ENCODE measurements around the gene ZNF581.

Gene ZNF581

DNA sequence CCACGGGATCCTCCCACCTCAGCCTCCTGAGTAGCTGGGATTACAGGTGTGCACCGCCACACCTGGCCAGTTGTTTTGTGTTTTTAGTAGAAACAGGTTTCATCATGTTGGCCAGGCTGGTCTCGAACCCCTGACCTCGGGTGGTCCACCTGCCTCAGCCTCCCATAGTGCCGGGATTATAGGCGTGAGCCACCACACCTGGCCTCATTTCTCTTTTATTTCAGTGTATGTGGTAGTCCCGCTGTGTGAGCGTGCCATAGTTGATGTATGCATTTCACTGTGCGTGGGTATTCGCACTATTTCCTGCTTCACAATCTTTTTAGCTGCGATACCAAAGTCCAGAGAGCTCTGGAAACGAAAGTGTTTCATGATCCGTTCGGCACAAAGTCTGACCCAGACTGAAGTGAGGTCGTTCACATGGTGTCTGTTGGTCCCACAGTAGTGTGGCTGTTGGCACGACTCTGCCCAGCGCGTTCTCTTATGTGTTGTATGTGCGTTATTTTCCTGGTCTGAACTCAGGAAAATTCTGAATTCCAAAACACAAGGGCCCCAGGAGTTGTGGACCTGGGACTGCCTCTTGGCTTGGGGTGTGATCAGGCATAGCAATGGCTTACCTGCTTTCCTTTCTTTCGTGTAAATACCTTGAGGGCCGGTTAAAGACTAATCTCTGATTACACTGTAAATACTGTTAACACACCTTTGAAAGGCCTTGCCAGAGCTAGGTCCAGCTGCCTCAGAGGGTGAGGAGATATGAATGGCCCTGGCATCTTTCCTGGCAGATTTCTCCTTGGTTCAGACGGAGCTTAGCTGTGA is 40.2 kb downstream of the ZNF581 start:
- DNase-seq, result no peak

DNA sequence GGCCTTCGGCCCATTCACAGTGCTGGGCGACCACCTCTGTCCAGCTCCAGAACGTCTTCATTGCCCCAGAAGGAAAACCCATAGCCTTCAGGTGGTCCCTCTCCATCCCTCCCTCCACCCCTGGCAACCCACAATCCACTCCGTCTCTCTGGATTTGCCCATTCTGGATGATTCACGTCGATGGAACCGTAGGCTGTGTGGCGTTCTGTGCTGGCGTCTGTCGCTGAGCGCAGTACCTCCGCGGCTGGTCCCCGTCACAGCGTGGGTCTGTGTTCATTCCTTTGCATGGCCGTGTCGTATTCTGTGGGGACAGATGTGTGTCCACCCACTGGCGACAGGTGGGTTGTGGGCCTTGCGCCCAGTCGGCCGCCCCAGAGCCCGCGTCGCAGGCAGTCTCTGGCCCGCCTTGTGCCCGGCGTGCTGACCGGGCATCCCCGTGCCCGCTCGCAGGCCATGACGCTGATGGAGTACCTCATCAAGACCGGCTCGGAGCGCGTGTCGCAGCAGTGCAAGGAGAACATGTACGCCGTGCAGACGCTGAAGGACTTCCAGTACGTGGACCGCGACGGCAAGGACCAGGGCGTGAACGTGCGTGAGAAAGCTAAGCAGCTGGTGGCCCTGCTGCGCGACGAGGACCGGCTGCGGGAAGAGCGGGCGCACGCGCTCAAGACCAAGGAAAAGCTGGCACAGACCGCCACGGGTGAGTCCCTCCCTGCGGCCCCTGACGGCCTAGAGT is 41.7 kb downstream of the ZNF581 start:
- DNase-seq, result no peak

DNA sequence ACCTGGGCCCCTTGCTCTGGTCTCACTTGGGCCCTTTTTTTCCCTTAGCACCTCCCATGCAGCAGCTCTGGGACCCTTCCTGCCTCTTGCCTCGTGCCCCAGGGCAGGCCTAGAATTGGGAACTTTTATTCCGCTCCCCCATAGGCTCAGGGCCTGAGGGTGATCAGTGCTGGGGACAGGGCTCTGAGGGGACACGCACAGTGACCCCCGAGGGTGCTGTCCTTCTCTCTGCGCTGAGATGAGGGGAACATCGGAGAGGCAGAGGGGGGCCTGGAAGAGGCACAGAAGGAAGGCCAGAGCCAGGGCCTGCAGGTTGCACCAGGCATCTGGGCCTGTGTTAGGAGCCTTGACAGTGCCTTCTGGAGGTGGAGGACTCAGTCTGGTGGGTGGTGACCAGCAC is 42.3 kb downstream of the ZNF581 start:
- DNase-seq, result no peak

DNA sequence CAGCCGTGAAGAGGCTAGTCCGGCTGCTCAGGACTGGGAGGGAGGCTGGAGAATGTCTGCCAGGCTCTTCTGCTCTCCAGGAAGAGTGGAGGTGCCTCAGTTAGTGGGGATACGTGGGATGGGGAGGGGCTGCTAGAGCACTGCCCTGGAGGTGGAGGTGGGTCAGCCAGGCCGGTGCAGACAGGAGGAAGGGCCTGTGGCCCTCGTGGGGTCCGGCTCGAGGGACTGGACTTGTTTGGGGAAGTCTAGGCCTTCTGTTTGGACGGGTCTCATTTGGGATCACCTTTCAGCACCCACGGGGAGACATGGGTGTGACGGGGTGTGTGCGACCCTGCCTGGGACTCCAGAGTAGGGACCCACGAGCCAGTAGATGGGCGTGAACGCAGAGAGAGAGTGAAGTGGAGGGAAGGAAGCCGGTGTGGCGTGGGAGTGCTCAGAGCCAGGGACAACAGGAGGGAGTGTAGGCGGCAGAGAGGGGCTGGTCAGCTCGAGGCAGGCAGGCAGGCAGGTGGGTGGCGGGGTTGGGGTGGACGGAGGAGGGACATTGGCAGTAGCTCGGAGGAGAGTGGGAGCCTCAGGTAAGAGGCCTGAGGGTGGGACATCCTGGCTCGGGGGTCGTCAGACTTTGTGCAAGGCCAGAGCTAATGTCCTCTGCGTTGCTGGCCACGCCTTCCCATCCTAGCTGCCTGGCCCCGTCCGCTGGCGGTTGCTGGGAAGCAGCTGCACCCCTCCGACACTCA is 43.0 kb downstream of the ZNF581 start:
- no peak for DNase-seq

DNA sequence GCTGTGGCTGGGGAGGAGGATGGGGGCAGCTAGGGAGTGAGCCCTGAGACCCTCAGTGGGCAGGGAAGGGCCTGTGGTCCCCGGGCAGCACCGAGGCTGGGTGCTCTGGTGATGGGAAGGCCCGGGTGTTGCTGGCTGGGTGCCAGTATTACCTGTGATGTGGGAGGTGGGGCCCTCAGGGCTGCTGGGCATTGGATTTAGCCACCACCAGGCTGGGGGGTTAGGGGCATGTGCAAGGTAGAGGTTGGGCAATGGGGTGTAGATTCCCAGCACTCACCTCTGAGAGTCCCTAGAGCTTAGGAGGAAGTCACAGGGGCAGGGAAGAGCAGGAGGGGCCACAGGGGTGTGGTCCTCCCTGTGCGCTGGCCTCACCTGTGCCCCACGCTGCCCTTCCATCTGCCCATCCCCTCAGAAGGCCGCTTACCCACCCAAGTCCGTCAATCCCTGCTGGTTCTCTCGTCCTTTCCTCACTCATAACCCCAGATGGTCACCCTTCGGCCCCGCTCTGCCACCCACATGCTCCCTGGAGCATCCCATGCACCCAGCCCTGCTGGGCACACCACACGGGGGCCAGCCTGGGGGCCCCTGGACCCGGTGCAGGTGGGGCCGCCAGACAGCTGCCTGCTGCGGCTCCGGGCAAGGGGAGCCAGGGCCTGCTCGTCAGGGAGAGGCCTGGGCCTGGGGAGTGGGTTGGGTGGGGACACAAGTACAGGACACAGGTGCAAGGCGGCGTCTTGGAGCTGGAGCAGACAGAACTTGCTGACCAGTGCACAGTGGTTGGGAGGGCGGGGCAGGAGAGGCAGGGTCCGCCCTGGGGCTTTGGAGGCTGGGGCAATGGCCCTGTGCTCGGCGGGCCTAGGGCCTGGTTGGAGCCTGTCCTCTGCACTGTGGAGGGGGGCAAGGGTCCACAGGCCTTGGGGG is 44.1 kb downstream of the ZNF581 start:
- no peak for DNase-seq

DNA sequence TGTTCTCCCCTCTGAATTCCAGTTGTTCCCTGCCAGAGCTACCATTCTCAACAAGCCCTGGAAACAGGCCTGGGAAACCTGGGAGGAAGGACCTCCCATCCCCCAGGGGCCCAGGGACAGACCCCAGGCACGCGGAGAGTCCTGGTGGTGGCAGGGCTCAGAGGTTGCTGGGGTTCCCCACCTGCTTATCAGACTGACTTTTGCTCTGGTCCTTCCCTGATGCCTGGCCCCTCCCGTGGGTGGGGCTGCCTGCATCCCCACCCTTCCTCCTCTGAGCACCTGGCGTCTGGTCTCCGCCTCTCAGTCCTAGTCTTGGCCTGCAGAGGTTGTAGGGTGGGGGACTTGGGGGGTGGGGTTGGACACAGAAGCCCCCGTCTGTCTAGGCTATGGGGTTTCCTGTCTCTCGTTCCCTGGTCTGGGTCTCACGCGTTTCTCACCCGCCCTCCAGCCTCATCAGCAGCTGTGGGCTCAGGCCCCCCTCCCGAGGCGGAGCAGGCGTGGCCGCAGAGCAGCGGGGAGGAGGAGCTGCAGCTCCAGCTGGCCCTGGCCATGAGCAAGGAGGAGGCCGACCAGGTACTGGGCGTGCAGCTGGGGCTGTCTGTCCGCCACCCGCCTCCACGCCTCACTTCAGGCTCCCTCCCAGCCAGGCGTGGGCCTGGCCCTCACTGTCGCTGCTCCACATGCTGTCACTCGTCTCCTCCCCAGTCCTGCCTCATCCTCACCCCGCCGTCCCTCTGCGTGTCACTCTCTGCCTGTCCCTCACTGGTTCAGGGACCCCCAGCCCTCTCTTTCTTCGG is 45.2 kb downstream of the ZNF581 start:
- no peak for DNase-seq

DNA sequence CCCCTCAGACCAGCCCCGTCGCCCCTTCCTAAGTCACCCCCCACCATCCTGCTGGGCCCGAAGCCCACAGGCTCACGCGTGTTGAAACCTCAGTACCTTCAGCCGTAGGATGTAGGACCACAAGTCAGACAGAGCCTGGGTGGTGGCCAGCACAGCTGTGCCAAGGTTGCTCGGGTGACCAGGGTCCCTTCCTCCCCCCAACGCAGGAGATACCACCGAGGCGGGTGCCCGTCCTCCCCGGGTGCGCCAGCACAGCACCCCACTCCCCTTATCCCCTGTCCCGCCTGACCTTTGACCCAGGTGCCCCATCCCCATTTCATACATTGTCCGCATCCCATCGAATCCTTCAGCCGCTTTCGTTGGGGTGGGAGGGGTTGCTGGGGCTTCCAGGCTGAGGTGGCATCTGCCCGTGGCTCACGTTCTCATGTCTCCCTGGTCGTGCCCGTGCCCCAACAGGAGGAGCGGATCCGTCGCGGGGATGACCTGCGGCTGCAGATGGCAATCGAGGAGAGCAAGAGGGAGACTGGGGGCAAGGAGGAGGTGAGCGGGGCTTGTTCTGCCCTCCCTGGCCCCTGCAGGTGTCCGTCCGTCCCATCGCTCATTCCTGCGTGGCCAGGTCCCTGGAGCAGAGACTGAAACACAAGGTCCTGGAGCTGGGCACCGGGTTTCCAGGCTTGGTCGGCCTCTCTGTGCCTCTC is 46.1 kb downstream of the ZNF581 start:
- DNase-seq, result no peak

DNA sequence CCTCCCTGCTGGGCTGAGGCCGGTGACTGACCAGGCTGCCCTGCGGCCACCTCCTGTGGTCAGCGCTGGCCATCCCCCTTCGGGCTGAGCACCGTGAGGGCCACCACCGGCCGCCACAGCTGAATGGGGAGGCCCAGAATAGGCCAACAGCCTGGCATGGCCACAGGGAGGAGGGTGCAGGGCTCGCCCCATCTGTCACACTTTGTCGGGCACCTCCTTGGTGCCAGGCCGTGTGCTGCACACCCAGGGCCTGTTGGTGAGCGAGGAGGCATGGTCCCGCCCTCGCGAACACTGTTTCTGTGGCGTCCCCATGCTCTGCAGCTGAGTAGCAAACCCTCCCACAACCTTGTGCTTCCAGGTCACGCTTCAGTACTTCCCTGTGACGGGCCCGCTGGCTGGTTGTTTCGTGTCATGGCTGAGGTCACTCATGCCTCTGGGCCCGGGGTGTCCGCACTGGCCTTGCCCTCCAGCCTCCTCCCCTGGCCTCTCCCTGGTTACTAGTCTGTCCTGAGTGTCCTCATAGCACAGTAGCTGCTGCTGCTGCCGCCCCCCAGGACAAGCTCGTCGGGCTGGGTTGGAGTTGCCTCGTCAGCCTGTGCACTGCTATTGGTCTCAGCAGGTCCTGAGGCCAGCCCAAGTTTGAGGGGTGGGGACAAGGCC is 46.8 kb downstream of the ZNF581 start:
- DNase-seq, result no peak

DNA sequence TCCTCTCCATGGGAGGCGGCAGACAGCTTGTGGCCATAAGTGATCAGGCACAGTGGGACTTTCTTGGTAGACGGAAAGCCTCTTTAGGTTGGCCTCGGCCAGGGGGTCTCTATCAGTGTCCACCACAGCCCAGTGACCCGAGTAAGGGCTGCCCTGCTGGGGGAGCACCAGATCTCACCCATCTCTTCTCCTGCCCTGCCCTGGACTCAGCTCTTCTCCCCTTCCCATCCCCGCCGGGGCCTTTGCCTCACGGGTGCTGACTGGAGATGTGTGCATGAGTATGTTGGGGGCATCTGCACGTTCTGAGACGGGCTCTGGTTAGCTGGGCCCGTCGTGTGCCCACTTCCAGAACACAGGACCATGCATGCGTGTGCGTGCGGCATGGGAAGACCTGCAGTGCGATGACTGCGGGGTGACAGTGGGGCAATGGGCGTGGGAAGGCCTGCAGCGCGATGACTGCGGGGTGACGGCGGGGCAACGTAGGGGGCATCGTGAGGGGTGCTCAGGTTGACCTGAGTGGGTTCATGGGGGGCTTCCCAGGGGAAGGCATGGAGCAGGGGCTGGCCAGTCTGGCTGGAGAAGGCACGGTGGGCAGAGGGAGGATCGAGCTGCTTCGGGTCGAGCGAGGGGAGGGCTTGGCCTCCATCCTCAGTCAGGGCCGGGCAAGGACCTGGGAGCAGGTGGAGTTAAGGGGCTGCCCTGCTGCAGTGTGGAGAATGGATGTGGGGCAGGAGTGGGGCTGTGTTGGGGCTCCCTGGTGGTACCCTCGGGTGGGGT is 47.5 kb downstream of the ZNF581 start:
- no peak for DNase-seq

DNA sequence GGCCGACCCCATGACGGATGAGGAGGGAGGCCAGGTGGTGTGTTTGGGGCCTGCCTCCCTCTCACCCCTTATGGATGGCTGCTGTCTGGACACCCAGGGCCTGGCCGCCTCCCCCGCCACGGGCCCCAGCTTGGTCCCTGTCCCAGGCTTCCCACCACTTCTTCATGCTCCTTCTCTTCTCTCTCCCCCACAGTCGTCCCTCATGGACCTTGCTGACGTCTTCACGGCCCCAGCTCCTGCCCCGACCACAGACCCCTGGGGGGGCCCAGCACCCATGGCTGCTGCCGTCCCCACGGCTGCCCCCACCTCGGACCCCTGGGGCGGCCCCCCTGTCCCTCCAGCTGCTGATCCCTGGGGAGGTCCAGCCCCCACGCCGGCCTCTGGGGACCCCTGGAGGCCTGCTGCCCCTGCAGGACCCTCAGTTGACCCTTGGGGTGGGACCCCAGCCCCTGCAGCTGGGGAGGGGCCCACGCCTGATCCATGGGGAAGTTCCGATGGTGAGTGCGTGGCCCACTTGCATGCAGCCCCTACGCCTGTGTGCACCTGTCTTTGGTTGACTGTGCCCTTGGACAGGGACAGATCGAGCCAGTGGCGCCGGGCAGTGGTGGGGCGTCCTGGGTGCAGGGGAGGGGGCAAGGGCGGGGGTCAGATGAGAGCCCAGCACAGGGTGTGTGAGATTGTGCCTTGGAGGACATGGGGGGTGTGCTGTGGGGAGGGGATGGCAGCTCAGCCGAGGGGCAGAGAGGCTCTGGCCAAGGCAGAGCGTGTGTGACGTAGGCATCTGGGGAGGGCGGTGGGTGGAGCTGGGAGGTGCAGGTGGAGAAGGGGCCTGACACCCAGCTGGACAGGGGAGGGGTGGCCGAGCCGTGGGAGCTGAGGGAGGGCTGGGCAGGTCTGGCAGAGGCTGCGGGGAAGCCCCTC is 48.4 kb downstream of the ZNF581 start:
- no peak for DNase-seq

DNA sequence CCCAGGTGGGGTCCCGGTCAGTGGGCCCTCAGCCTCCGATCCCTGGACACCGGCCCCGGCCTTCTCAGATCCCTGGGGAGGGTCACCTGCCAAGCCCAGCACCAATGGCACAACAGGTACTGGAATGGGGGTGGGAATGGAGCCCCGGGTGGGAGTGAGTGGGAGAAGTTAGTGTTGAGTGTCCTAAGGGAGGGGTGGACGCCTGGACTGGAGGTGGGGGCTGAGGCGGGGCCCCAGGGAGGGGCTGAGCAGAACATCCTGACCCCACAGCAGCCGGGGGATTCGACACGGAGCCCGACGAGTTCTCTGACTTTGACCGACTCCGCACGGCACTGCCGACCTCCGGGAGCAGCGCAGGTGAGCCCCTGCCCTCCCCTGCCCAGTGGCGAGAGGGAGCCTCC is 49.2 kb downstream of the ZNF581 start:
- DNase-seq, result no peak

DNA sequence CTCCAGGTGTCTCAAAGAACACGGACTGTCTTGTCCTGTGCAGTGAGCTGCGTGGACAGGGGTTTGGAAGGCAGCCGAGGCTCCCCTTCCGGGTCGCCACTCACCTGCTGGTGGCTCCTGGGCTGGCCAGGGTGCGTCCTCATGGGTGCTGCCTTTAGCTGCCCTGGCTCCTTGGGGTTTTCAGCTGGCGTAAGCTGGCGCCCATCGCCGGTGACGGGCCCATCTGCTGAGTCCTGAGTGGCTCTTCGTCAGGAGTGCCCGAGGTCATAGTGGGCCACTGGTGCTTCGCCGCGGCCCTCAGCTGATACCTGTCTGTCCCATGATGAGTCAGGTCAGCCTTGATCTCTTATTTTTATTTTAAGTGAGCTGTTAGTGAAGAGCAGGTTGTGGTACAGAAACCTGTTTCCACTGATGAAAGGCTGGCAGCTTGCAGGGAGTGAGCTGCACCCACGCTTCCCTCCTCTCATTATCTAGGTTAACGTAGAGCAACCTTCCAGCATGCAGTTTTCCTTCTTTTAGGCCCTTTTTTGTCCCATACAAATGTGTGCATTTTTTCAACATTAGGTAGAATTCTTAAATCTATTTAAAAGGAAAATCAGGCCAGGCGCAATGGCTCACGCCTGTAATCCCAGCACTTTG is 50.0 kb downstream of the ZNF581 start:
- no peak for DNase-seq

DNA sequence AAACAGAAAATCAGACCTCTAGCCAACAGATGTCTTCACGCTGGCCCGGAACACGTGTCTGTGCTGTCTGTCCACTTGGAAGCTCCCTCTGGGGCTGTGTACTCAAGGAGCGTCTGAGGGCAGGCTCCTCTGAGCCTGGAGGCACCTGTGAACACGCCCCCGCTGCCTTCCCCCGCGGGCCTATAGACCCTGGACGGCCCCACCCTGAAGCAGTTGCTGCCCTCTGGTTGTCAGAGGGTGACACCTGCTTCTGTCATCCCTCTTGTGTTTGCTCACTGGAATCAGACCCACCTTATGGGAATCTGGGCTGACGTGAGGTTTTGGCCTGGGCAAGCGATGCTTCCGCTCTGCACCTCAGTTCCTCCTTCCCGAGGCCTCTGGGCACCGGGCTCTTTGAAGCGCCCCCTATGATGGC is 50.8 kb downstream of the ZNF581 start:
- DNase-seq, result no peak

DNA sequence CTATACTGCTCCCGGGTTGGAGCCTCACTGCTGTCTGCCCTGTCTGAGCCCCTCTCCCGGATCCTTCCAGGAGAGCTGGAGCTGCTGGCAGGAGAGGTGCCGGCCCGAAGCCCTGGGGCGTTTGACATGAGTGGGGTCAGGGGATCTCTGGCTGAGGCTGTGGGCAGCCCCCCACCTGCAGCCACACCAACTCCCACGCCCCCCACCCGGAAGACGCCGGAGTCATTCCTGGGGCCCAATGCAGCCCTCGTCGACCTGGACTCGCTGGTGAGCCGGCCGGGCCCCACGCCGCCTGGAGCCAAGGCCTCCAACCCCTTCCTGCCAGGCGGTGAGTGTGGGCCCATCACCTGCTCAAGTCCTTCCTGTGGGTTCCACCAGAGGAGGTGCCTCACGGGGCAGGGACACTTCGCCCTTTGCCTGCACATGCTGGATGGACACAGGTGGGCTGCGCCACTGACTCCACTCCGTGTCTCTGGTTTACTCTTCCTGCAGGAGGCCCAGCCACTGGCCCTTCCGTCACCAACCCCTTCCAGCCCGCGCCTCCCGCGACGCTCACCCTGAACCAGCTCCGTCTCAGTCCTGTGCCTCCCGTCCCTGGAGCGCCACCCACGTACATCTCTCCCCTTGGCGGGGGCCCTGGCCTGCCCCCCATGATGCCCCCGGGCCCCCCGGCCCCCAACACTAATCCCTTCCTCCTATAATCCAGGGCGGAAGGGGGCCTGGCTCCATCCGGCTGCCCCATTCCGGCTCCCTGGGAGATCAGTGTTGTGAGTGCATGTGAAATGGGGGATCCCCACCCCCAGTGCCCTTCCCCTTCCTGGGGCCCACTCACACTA is 51.4 kb downstream of the ZNF581 start:
- DNase-seq, result no peak

All from effector CD4-positive, alpha-beta T cell (primary cell).